ENCODE data around the gene ZCCHC2. TPM values are rescaled to one million over a fixed set of nuclear protein-coding genes. Genes with fewer than 3 reads are reported as not detected.

Gene ZCCHC2
- total RNA-seq, 3 donors from 2014 or later, result 24.3 to 36.3 (median 26.2) TPM

DNA sequence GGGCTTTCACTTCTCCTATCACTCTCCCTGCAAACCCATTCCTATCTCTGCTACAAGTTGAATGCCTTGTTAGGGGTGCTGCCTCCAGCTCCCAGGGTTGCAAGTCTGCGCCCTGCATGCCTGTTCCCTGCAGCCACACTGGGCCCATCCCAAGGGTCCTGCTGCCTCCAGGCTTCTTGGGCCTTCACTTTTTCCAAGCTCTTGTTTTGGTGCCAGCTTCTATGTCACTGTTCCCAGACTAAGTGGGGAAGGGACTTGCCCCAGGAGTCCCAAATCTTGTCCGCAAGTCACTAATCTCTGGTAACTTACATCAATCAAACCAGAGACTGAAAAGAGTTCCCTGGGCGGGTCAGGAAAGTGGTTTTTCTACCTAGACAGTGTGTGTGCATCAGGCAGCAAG is 65.4 kb downstream of the ZCCHC2 start:
- no peaks in the 10 kb centered on the region for H3K9me3 ChIP-seq
- no peak overlapping the region for H3K27ac ChIP-seq
- no peaks in the 10 kb centered on the region for H3K27me3 ChIP-seq
- TF ChIP-seq, protein P1, sequence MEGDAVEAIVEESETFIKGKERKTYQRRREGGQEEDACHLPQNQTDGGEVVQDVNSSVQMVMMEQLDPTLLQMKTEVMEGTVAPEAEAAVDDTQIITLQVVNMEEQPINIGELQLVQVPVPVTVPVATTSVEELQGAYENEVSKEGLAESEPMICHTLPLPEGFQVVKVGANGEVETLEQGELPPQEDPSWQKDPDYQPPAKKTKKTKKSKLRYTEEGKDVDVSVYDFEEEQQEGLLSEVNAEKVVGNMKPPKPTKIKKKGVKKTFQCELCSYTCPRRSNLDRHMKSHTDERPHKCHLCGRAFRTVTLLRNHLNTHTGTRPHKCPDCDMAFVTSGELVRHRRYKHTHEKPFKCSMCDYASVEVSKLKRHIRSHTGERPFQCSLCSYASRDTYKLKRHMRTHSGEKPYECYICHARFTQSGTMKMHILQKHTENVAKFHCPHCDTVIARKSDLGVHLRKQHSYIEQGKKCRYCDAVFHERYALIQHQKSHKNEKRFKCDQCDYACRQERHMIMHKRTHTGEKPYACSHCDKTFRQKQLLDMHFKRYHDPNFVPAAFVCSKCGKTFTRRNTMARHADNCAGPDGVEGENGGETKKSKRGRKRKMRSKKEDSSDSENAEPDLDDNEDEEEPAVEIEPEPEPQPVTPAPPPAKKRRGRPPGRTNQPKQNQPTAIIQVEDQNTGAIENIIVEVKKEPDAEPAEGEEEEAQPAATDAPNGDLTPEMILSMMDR (IDR thresholded peaks at IDR 0.05), result no peak
- TF ChIP-seq POLR2A (IDR thresholded peaks at IDR 0.05) (no peak), POLR2AphosphoS5 (IDR thresholded peaks at IDR 0.05) (no peak)
- intact Hi-C loops (cut with DNase I; ENCODE audit: low total_unique reads), result loop anchor here (10.0 kb wide), 1 partner anchor 403 kb away; the partner anchor contains the start of genes PIGN and RELCH
- no peaks in the 10 kb centered on the region for H3K36me3 ChIP-seq
- no peak overlapping the region for H3K4me3 ChIP-seq
- DNase-seq (ENCODE audit: low spot score in 2 of 2), result no peak
- peaks cover 0 to 3% of the 10 kb centered on the region in 2 donors for H3K4me1 ChIP-seq

DNA sequence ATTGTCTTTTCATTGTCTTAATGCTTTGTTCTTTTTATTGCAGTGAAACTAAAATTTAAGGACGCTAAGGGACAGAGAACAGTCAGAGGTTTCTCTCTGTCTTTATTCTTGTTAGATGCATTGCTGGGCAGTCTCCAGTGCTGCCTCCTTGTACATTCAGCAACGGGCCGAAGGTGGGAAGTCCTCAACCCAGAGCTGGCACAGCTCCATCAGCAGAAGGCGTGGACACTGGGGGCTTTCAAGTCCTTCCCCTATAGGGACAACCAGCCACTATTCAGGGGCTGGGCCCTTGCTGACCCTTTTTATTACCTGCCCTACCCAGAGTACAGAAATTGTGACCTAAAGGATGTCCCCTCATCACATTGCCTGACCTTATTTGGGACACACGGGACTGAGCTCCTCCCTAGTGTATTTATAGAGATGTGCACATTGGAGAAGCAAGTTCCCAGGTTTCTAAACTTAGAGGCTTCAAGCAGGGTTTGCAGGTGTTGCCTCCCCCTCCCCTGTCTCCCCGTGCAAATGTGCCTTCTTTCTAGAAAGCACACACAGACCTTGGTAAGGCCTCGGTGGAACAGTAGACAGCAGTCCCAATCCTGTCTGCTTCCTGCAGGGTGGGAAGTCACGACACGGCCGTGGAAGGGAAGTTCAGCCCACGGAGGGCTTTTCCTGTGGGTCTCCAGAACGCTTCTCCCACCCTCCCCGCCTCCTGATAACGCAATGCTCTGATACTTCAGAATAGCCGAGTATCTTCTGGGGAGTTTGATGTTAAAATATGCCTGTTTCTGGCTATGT is 68.2 kb downstream of the ZCCHC2 start:
- no peaks in the 10 kb centered on the region for H3K9me3 ChIP-seq
- intact Hi-C loops (cut with DNase I; ENCODE audit: low total_unique reads), result no loop called here

DNA sequence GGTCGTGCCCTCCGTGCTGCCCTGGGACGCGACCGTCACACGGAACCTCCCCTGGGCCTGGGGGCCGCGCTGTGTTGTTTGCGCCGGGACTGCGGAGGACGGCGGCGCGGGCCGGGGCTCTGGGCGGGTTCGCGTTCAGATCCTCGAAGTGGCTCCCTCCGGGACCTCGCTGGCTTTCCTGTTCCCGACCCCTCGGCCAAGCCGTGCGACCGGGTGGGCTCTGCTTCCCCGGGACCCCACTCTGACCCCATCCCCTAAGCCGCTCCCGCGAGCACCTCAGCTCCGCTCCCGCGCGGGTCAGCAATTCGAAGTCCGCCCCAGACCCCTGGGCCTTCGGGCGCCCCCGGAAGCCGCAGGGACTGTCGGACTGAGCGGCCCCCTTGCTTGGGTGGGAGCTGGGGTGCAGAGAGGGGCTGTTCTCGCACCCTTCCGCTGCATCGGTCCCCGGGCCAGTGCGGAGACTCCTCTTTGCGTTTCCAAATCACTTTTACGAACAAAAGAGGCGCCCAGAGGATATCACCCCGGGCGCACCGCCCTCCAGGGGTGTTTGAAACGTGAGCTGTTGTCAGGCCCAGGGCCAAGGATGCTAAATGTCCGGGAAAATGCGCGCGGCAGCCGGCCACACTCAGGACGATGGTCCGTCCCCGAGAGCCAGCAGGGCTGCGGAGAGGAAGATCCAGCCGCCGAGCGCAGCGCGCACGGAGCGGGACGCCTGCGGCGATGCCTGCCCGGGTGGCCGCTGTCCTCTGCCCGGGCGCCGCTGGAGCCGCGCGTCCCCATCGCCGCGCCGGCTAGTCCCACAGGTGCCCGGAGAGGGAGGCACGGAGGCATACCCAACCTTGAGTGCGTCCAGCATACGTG is 73.5 kb downstream of the ZCCHC2 start:
- no peaks in the 10 kb centered on the region for H3K9me3 ChIP-seq
- no peak for TF ChIP-seq POLR2AphosphoS5 (IDR thresholded peaks at IDR 0.05)
- intact Hi-C loops (cut with DNase I; ENCODE audit: low total_unique reads), result no loop called here
- no peaks in the 10 kb centered on the region for H3K36me3 ChIP-seq
- peaks cover 3 to 15% of the 10 kb centered on the region in 2 donors for H3K27me3 ChIP-seq
- no peak overlapping the region for H3K27ac ChIP-seq
- DNase-seq (ENCODE audit: low spot score in 2 of 2), result no peak
- peak overlapping the region; percentile 31 to 69 (median 48) for H3K4me3 ChIP-seq
- peaks cover 0 to 4% of the 10 kb centered on the region in 2 donors for H3K4me1 ChIP-seq

More for the DNA sequence above, 68.2 kb downstream of the ZCCHC2 start:
- Histone ChIP-seq H3K27me3 (peaks cover 0 to 4% of the 10 kb centered on the region in 2 donors), H3K4me3 (no peak overlapping the region), H3K4me1 (peaks cover 3 to 4% of the 10 kb centered on the region in 2 donors), H3K36me3 (no peaks in the 10 kb centered on the region), H3K27ac (no peak overlapping the region)
- no peak for DNase-seq (ENCODE audit: low spot score in 2 of 2)
- TF ChIP-seq POLR2A (IDR thresholded peaks at IDR 0.05), result no peak
- TF ChIP-seq, protein P1 (IDR thresholded peaks at IDR 0.05), result no peak
- TF ChIP-seq POLR2AphosphoS5 (IDR thresholded peaks at IDR 0.05), result no peak

DNA sequence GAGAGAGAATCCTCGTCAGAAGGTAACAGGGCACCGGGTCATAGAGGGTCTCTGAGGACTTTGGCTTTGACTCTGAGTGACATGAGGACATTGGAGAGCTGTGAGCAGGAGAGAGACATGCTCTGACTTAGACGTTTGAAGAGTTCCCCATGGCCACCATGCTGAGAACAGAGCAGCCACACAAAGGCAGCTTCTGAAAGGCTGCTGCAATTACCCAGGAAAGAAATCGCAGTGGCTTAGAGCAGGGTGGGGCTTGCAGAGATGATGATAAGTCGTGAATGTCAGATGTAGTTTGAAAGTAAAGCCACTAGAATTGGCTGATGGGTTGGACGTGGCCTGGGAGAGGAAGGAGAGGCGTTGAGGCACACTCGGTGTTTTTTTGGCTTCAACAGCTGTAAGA is 79.0 kb downstream of the ZCCHC2 start:
- H3K27me3 ChIP-seq, result peaks cover 0 to 5% of the 10 kb centered on the region in 2 donors
- DNase-seq (ENCODE audit: low spot score in 2 of 2), result no peak
- TF ChIP-seq POLR2A (IDR thresholded peaks at IDR 0.05), result no peak
- no peak overlapping the region for H3K27ac ChIP-seq
- no peaks in the 10 kb centered on the region for H3K4me1 ChIP-seq
- H3K4me3 ChIP-seq, result no peak overlapping the region
- no peaks in the 10 kb centered on the region for H3K9me3 ChIP-seq
- no peaks in the 10 kb centered on the region for H3K36me3 ChIP-seq
- intact Hi-C loops (cut with DNase I; ENCODE audit: low total_unique reads), result no loop called here

DNA sequence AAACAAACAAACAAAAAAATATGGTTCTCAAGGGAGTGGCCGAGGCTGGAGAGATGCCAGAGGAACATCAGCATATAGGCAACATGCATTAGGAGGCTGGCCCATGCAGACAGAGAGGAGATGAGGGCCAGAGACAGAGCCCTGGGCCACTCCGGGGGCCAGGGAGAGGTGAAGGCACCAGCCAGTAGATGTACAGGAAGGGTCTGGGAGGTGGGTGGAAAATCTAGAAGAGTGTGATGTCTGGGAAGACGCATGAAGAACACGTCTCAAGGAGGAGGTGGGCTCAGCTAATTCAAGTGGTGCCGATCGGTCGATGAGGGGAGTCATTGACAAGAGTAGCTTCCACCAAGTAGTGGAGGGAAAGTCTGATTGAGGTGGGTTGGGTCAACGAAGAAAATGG is 79.9 kb downstream of the ZCCHC2 start:
- intact Hi-C loops (cut with DNase I; ENCODE audit: low total_unique reads), result no loop called here

More for the DNA sequence above, 79.9 kb downstream of the ZCCHC2 start:
- TF ChIP-seq POLR2A (IDR thresholded peaks at IDR 0.05) (no peak), POLR2AphosphoS5 (IDR thresholded peaks at IDR 0.05) (no peak)
- TF ChIP-seq, protein P1 (IDR thresholded peaks at IDR 0.05), result no peak
- H3K36me3 ChIP-seq, result no peaks in the 10 kb centered on the region
- DNase-seq (ENCODE audit: low spot score in 2 of 2), result no peak
- no peaks in the 10 kb centered on the region for H3K4me1 ChIP-seq
- no peaks in the 10 kb centered on the region for H3K27me3 ChIP-seq
- peaks cover 0 to 6% of the 10 kb centered on the region in 2 donors for H3K9me3 ChIP-seq
- H3K4me3 ChIP-seq, result no peak overlapping the region
- no peak overlapping the region for H3K27ac ChIP-seq

Data from breast epithelium (tissue), 4 donors.